Astrocyte (in vitro differentiated cells and primary cell): ENCODE results near the gene CKAP4. TPM values are rescaled to one million over a fixed set of nuclear protein-coding genes. Genes with fewer than 3 reads are reported as not detected.

Experiments
- DNase-seq: peaks from one replicate; pipeline ENCODE4 v3.0.0-alpha.2; 2010; ENCODE audit warnings: low read depth
- FAIRE-seq: peaks from 2 replicates; lab custom pipeline; 2011; peaks lifted over from hg19 to GRCh38; lab: Jason Lieb, UNC
- H2AFZ ChIP-seq: 2 replicates; pipeline ENCODE4 v1.6.0; 2012; ENCODE audit warnings: low read depth, low read length, inconsistent platforms
- H3K27ac ChIP-seq: 2 replicates; pipeline ENCODE4 v1.5.1; 2011; ENCODE audit warnings: low read depth, low read length, inconsistent platforms
- H3K27me3 ChIP-seq: 2 replicates; pipeline ENCODE4 v1.6.0; 2011; ENCODE audit warnings: low read length, inconsistent platforms; ENCODE audit not compliant: insufficient read depth
- H3K36me3 ChIP-seq: 2 replicates; pipeline ENCODE4 v1.5.1; 2011; ENCODE audit warnings: low read length, inconsistent platforms; ENCODE audit not compliant: insufficient read depth
- H3K4me1 ChIP-seq: 2 replicates; pipeline ENCODE4 v1.5.1; 2011; ENCODE audit warnings: low read length, inconsistent platforms; ENCODE audit not compliant: insufficient read depth
- H3K4me2 ChIP-seq: 2 replicates; pipeline ENCODE4 v1.6.0; 2012; ENCODE audit warnings: low read length, inconsistent platforms
- H3K4me3 ChIP-seq: 2 replicates; pipeline ENCODE4 v1.5.1; 2011; ENCODE audit warnings: low read depth, mild to moderate bottlenecking, low read length, inconsistent platforms; ENCODE audit not compliant: insufficient read depth
- H3K79me2 ChIP-seq: 2 replicates; pipeline ENCODE4 v1.6.0; 2012; ENCODE audit warnings: mild to moderate bottlenecking, low read length, inconsistent platforms; ENCODE audit not compliant: insufficient read depth
- H3K9ac ChIP-seq: 2 replicates; pipeline ENCODE4 v1.6.0; 2012; ENCODE audit warnings: mild to moderate bottlenecking, low read length, inconsistent platforms
- H3K9me3 ChIP-seq: 2 replicates; pipeline ENCODE4 v1.5.1; 2012; ENCODE audit warnings: low read depth, mild to moderate bottlenecking, low read length, inconsistent platforms; ENCODE audit not compliant: insufficient read depth
- H4K20me1 ChIP-seq: 2 replicates; pipeline ENCODE4 v1.6.0; 2012; ENCODE audit warnings: low read length, inconsistent platforms; ENCODE audit not compliant: insufficient read depth
- H3K27ac Mint-ChIP-seq: one replicate; pipeline ENCODE4 v1.8.0; 2021; ENCODE audit warnings: mild to moderate bottlenecking, mixed read lengths; ENCODE audit not compliant: unreplicated experiment
- H3K27me3 Mint-ChIP-seq: one replicate; pipeline ENCODE4 v1.8.0; 2021; ENCODE audit warnings: low read depth, mixed read lengths; ENCODE audit not compliant: unreplicated experiment
- H3K36me3 Mint-ChIP-seq: one replicate; pipeline ENCODE4 v1.8.0; 2021; ENCODE audit warnings: low read depth, mixed read lengths; ENCODE audit not compliant: unreplicated experiment
- H3K4me1 Mint-ChIP-seq: one replicate; pipeline ENCODE4 v1.8.0; 2021; ENCODE audit warnings: low read depth, mixed read lengths; ENCODE audit not compliant: unreplicated experiment
- H3K4me3 Mint-ChIP-seq: one replicate; pipeline ENCODE4 v1.8.0; 2021; ENCODE audit warnings: mild to moderate bottlenecking, moderate library complexity, mixed read lengths; ENCODE audit not compliant: unreplicated experiment
- H3K9me3 Mint-ChIP-seq: one replicate; pipeline ENCODE4 v1.8.0; 2021; ENCODE audit warnings: mild to moderate bottlenecking, mixed read lengths; ENCODE audit not compliant: unreplicated experiment
- CTCF ChIP-seq: IDR thresholded peaks from 2 replicates; pipeline ENCODE4 v1.5.1; 2011; ENCODE audit warnings: low read depth, mild to moderate bottlenecking, inconsistent platforms, low read length, moderate library complexity; ENCODE audit not compliant: insufficient read depth
- EZH2 ChIP-seq: IDR thresholded peaks from 2 replicates; pipeline ENCODE4 v1.6.1; 2012; ENCODE audit warnings: mild to moderate bottlenecking, low read length, inconsistent platforms; ENCODE audit not compliant: insufficient read depth
- total RNA-seq: library from RNA; stranded (reverse); gene quantifications from 2 replicates; pipeline ENCODE4 v1.2.1, GENCODE V29; 2021

Gene CKAP4
- total RNA-seq, 1 donor from 2014 or later = 324 TPM

GRCh38 chr12:106281804-106282203 is 34.0 kb upstream of the CKAP4 start:
- peaks cover 5% of the 10 kb centered on the region for H3K27me3 Mint-ChIP-seq
- Histone ChIP-seq H3K27me3 (peaks cover 4% of the 10 kb centered on the region), H3K9ac (no peak overlapping the region), H3K36me3 (no peaks in the 10 kb centered on the region), H3K4me1 (no peaks in the 10 kb centered on the region), H3K4me3 (no peak overlapping the region), H3K79me2 (no peaks in the 10 kb centered on the region), H3K27ac (no peak overlapping the region), H4K20me1 (no peaks in the 10 kb centered on the region), H2AFZ (no peak overlapping the region), H3K4me2 (no peak overlapping the region), H3K9me3 (peaks cover 7% of the 10 kb centered on the region)
- TF ChIP-seq EZH2 (no peak), CTCF (no peak)
- peaks cover 3% of the 10 kb centered on the region for H3K36me3 Mint-ChIP-seq
- no peak overlapping the region for H3K4me3 Mint-ChIP-seq
- peaks cover 4% of the 10 kb centered on the region for H3K4me1 Mint-ChIP-seq
- FAIRE-seq (no peak), DNase-seq (no peak)
- H3K27ac Mint-ChIP-seq = no peak overlapping the region
- H3K9me3 Mint-ChIP-seq = peaks cover 6% of the 10 kb centered on the region

- Histone ChIP-seq H3K4me2 (no peak overlapping the region), H3K4me3 (no peak overlapping the region), H2AFZ (no peak overlapping the region), H3K27ac (no peak overlapping the region), H3K36me3 (no peaks in the 10 kb centered on the region), H3K27me3 (peaks cover 4% of the 10 kb centered on the region), H3K4me1 (no peaks in the 10 kb centered on the region), H3K9me3 (peaks cover 7% of the 10 kb centered on the region), H3K9ac (no peak overlapping the region), H4K20me1 (no peaks in the 10 kb centered on the region), H3K79me2 (no peaks in the 10 kb centered on the region)
- Mint-ChIP-seq H3K9me3 (peaks cover 6% of the 10 kb centered on the region), H3K4me3 (no peak overlapping the region), H3K36me3 (peaks cover 3% of the 10 kb centered on the region), H3K27ac (no peak overlapping the region), H3K27me3 (peaks cover 5% of the 10 kb centered on the region), H3K4me1 (peaks cover 4% of the 10 kb centered on the region)
- TF ChIP-seq CTCF (no peak), EZH2 (no peak)
- DNase-seq (no peak), FAIRE-seq (no peak)
Observed at GRCh38 chr12:106281056-106281782, 33.4 kb upstream of the CKAP4 start.

GRCh38 chr12:106280106-106280505 is 32.3 kb upstream of the CKAP4 start:
- Mint-ChIP-seq H3K36me3 (peaks cover 3% of the 10 kb centered on the region), H3K4me1 (no peaks in the 10 kb centered on the region), H3K4me3 (no peak overlapping the region), H3K9me3 (peaks cover 6% of the 10 kb centered on the region), H3K27me3 (peaks cover 5% of the 10 kb centered on the region), H3K27ac (no peak overlapping the region)
- no peak overlapping the region for H2AFZ ChIP-seq
- no peak overlapping the region for H3K9ac ChIP-seq
- H4K20me1 ChIP-seq = no peaks in the 10 kb centered on the region
- no peaks in the 10 kb centered on the region for H3K79me2 ChIP-seq
- no peaks in the 10 kb centered on the region for H3K36me3 ChIP-seq
- peaks cover 7% of the 10 kb centered on the region for H3K9me3 ChIP-seq
- no peak overlapping the region for H3K27ac ChIP-seq
- no peak for FAIRE-seq
- DNase-seq = no peak
- TF ChIP-seq CTCF (no peak), EZH2 (no peak)
- H3K4me1 ChIP-seq = no peaks in the 10 kb centered on the region
- peaks cover 4% of the 10 kb centered on the region for H3K27me3 ChIP-seq
- no peak overlapping the region for H3K4me2 ChIP-seq
- no peak overlapping the region for H3K4me3 ChIP-seq
